Measurements from ENCODE around the gene ACTL6B.
A peak's percentile ranks its signal among the peaks of the same experiment; 100 is the strongest.

The ACTL6B gene

GRCh38 chr7:100677308-100678267, 21.3 kb upstream of the ACTL6B start:
- Histone ChIP-seq H3K4me1 (ENCODE audit: control insufficient read depth in 1 of 2, insufficient read depth in 2 of 2, low read length in 2 of 2) (peaks cover 5 to 10% of the 10 kb centered on the region in 2 donors), H3K27ac (ENCODE audit: low read depth, low read length) (no peak overlapping the region), H3K9ac (ENCODE audit: low read depth in 1 of 2, low read length in 2 of 2) (no peak overlapping the region), H3K27me3 (ENCODE audit: control insufficient read depth in 1 of 2, insufficient read depth in 2 of 2, low read length in 2 of 2) (no peaks in the 10 kb centered on the region), H3K4me3 (ENCODE audit: low read depth in 1 of 2, low read length in 2 of 2) (no peak overlapping the region), H3K36me3 (ENCODE audit: control insufficient read depth in 1 of 2, insufficient read depth in 2 of 2, low read length in 2 of 2) (peaks cover 15 to 52% of the 10 kb centered on the region in 2 donors), H3K9me3 (ENCODE audit: control insufficient read depth in 1 of 2, low read length in 2 of 2) (no peaks in the 10 kb centered on the region)

- Histone ChIP-seq H3K4me1 (ENCODE audit: control insufficient read depth in 1 of 2, insufficient read depth in 2 of 2, low read length in 2 of 2) (peaks cover 5 to 10% of the 10 kb centered on the region in 2 donors), H3K36me3 (ENCODE audit: control insufficient read depth in 1 of 2, insufficient read depth in 2 of 2, low read length in 2 of 2) (peaks cover 15 to 43% of the 10 kb centered on the region in 2 donors), H3K4me3 (ENCODE audit: low read depth in 1 of 2, low read length in 2 of 2) (peak overlapping the region in 1 of 2 donors; percentile 85), H3K9ac (ENCODE audit: low read depth in 1 of 2, low read length in 2 of 2) (peak overlapping the region in 1 of 2 donors; percentile 10), H3K9me3 (ENCODE audit: control insufficient read depth in 1 of 2, low read length in 2 of 2) (no peaks in the 10 kb centered on the region), H3K27ac (ENCODE audit: low read depth, low read length) (peak overlapping the region; percentile 66), H3K27me3 (ENCODE audit: control insufficient read depth in 1 of 2, insufficient read depth in 2 of 2, low read length in 2 of 2) (no peaks in the 10 kb centered on the region)
These were observed 20.5 kb upstream of the ACTL6B start for GRCh38 chr7:100676501-100677306.

DNA sequence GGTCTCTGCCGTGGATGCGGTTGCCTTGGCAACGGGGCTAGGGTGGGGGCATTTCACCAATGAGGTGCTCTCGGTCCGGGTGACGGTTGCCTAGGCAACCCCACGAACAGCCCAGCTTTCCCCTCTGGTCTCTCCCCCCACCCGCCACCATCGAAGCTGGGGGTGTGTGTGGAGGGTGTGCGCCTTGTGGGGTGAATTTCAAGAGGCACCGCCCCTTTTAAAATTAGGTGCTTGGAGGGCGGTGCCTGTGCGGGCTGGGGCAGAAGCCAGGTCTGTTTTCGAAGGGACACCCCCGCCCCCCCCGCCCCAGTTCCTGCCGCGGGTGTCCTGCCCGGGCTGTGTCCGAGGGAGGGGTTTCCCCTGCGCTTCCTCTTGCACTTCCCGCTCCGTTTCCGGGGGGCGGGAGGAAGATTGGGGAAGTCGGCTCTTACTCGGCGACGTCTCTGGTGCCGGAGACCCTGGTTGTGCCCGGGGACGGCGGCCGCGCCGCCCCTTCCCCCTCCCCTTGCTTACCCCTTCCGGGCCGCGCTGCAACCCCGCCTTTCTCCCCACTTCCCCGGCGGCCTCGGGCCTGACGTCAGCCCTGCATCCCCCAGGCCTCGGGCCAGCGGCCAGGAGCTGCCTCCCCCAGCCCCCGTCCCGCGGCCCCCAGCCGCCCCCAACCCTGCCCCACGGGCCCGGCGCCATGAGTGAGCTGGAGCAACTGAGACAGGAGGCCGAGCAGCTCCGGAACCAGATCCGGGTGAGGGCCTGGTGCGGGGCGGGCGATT, 19.5 kb upstream of the ACTL6B start:
- peak overlapping the region; percentile 66 for H3K27ac ChIP-seq (ENCODE audit: low read depth, low read length)
- H3K4me3 ChIP-seq (ENCODE audit: low read depth in 1 of 2, low read length in 2 of 2), result peak overlapping the region; percentile 85 to 91
- H3K27me3 ChIP-seq (ENCODE audit: control insufficient read depth in 1 of 2, insufficient read depth in 2 of 2, low read length in 2 of 2), result no peaks in the 10 kb centered on the region
- H3K9me3 ChIP-seq (ENCODE audit: control insufficient read depth in 1 of 2, low read length in 2 of 2), result no peaks in the 10 kb centered on the region
- H3K9ac ChIP-seq (ENCODE audit: low read depth in 1 of 2, low read length in 2 of 2), result peak overlapping the region; percentile 10 to 54
- H3K36me3 ChIP-seq (ENCODE audit: control insufficient read depth in 1 of 2, insufficient read depth in 2 of 2, low read length in 2 of 2), result peaks cover 15 to 37% of the 10 kb centered on the region in 2 donors
- peaks cover 5 to 10% of the 10 kb centered on the region in 2 donors for H3K4me1 ChIP-seq (ENCODE audit: control insufficient read depth in 1 of 2, insufficient read depth in 2 of 2, low read length in 2 of 2)

GRCh38 chr7:100675105-100675451, 18.8 kb upstream of the ACTL6B start:
- Histone ChIP-seq H3K9ac (ENCODE audit: low read depth in 1 of 2, low read length in 2 of 2) (peak overlapping the region; percentile 80 to 84), H3K36me3 (ENCODE audit: control insufficient read depth in 1 of 2, insufficient read depth in 2 of 2, low read length in 2 of 2) (peaks cover 15 to 33% of the 10 kb centered on the region in 2 donors), H3K4me3 (ENCODE audit: low read depth in 1 of 2, low read length in 2 of 2) (peak overlapping the region; percentile 85 to 91), H3K27ac (ENCODE audit: low read depth, low read length) (peak overlapping the region; percentile 66), H3K27me3 (ENCODE audit: control insufficient read depth in 1 of 2, insufficient read depth in 2 of 2, low read length in 2 of 2) (no peaks in the 10 kb centered on the region), H3K4me1 (ENCODE audit: control insufficient read depth in 1 of 2, insufficient read depth in 2 of 2, low read length in 2 of 2) (peaks cover 5 to 10% of the 10 kb centered on the region in 2 donors), H3K9me3 (ENCODE audit: control insufficient read depth in 1 of 2, low read length in 2 of 2) (no peaks in the 10 kb centered on the region)

GRCh38 chr7:100674411-100675104, 18.3 kb upstream of the ACTL6B start:
- H3K36me3 ChIP-seq (ENCODE audit: control insufficient read depth in 1 of 2, insufficient read depth in 2 of 2, low read length in 2 of 2), result peaks cover 15 to 29% of the 10 kb centered on the region in 2 donors
- H3K27me3 ChIP-seq (ENCODE audit: control insufficient read depth in 1 of 2, insufficient read depth in 2 of 2, low read length in 2 of 2), result no peaks in the 10 kb centered on the region
- H3K4me1 ChIP-seq (ENCODE audit: control insufficient read depth in 1 of 2, insufficient read depth in 2 of 2, low read length in 2 of 2), result peaks cover 5 to 10% of the 10 kb centered on the region in 2 donors
- no peaks in the 10 kb centered on the region for H3K9me3 ChIP-seq (ENCODE audit: control insufficient read depth in 1 of 2, low read length in 2 of 2)
- peak overlapping the region; percentile 98 for H3K27ac ChIP-seq (ENCODE audit: low read depth, low read length)
- H3K9ac ChIP-seq (ENCODE audit: low read depth in 1 of 2, low read length in 2 of 2), result peak overlapping the region; percentile 80 to 84
- H3K4me3 ChIP-seq (ENCODE audit: low read depth in 1 of 2, low read length in 2 of 2), result peak overlapping the region; percentile 85 to 91

- peaks cover 15 to 25% of the 10 kb centered on the region in 2 donors for H3K36me3 ChIP-seq (ENCODE audit: control insufficient read depth in 1 of 2, insufficient read depth in 2 of 2, low read length in 2 of 2)
- H3K9ac ChIP-seq (ENCODE audit: low read depth in 1 of 2, low read length in 2 of 2), result peak overlapping the region; percentile 80 to 91
- H3K4me3 ChIP-seq (ENCODE audit: low read depth in 1 of 2, low read length in 2 of 2), result peak overlapping the region; percentile 85 to 91
- no peaks in the 10 kb centered on the region for H3K27me3 ChIP-seq (ENCODE audit: control insufficient read depth in 1 of 2, insufficient read depth in 2 of 2, low read length in 2 of 2)
- H3K9me3 ChIP-seq (ENCODE audit: control insufficient read depth in 1 of 2, low read length in 2 of 2), result no peaks in the 10 kb centered on the region
- peak overlapping the region; percentile 98 for H3K27ac ChIP-seq (ENCODE audit: low read depth, low read length)
- peaks cover 5 to 10% of the 10 kb centered on the region in 2 donors for H3K4me1 ChIP-seq (ENCODE audit: control insufficient read depth in 1 of 2, insufficient read depth in 2 of 2, low read length in 2 of 2)
These were observed 17.7 kb upstream of the ACTL6B start for GRCh38 chr7:100673942-100674410.

DNA sequence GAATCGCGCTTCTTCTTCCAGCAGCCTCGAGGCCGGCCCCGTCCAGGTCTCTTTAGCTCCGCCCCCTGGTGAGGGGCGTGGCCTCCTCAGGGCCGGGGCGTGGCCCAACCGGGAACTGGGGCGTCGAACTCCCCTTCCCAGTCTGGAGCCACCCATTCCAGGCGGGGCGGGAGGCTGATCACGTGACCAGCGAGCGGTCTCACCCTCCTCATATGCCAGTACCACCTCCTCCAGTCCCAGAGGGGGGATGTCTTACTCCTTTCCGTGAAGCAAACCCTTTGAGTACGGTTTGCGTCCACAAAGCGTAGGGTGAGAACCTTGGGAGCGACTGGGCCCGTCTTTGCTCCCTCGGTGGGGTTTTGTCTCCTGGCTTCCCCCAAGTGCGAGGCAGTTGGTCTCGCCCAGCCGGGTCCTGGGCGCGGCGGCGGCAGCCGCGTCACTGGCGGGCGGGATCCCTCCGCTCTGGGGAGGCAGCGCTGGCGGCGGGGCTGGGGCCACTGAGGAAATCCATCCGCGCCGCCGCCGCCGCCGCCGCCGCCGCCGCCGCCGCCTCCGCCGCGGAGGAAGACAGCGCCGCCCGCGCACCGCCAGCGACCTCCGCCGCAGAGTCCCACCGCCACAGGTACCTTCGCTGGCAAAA, 17.2 kb upstream of the ACTL6B start, which contains the start of gene GNB2:
Gene GNB2, plus strand, starts transcription at position 439 of the 640 bp plus-strand sequence. CDS start 2,526 bp downstream, outside the sequence.
- Histone ChIP-seq H3K4me1 (ENCODE audit: control insufficient read depth in 1 of 2, insufficient read depth in 2 of 2, low read length in 2 of 2) (peaks cover 5 to 10% of the 10 kb centered on the region in 2 donors), H3K27ac (ENCODE audit: low read depth, low read length) (peak within 1 kb of the TSS; percentile 98), H3K36me3 (ENCODE audit: control insufficient read depth in 1 of 2, insufficient read depth in 2 of 2, low read length in 2 of 2) (peaks cover 12 to 21% of the 10 kb centered on the region in 2 donors), H3K9ac (ENCODE audit: low read depth in 1 of 2, low read length in 2 of 2) (peak within 1 kb of the TSS; percentile 80 to 91), H3K4me3 (ENCODE audit: low read depth in 1 of 2, low read length in 2 of 2) (peak within 1 kb of the TSS; percentile 85 to 91), H3K27me3 (ENCODE audit: control insufficient read depth in 1 of 2, insufficient read depth in 2 of 2, low read length in 2 of 2) (no peaks in the 10 kb centered on the region), H3K9me3 (ENCODE audit: control insufficient read depth in 1 of 2, low read length in 2 of 2) (no peaks in the 10 kb centered on the region)

- Histone ChIP-seq H3K4me3 (ENCODE audit: low read depth in 1 of 2, low read length in 2 of 2) (no peak overlapping the region), H3K9me3 (ENCODE audit: control insufficient read depth in 1 of 2, low read length in 2 of 2) (no peaks in the 10 kb centered on the region), H3K27me3 (ENCODE audit: control insufficient read depth in 1 of 2, insufficient read depth in 2 of 2, low read length in 2 of 2) (no peaks in the 10 kb centered on the region), H3K27ac (ENCODE audit: low read depth, low read length) (no peak overlapping the region), H3K4me1 (ENCODE audit: control insufficient read depth in 1 of 2, insufficient read depth in 2 of 2, low read length in 2 of 2) (peaks cover 4 to 5% of the 10 kb centered on the region in 2 donors), H3K36me3 (ENCODE audit: control insufficient read depth in 1 of 2, insufficient read depth in 2 of 2, low read length in 2 of 2) (peaks cover 0 to 4% of the 10 kb centered on the region in 2 donors), H3K9ac (ENCODE audit: low read depth in 1 of 2, low read length in 2 of 2) (no peak overlapping the region)
These were observed 15.4 kb upstream of the ACTL6B start for GRCh38 chr7:100671353-100672327.

Measured in duodenal mucosa (tissue), 2 donors.